GM23248 (cell line): ENCODE data around the gene ATP10A. TPM values are rescaled to one million over a fixed set of nuclear protein-coding genes. Genes with fewer than 3 reads are reported as not detected.

Source experiments
- DNase-seq: peaks from one replicate; pipeline ENCODE4 v3.0.0-alpha.2; 2015
- H2AFZ ChIP-seq: fragments of 200-600 bp; sonication (generic); 2 replicates; pipeline ENCODE4 v1.6.1; 2016; ENCODE audit warnings: antibody characterized with exemption
- H3F3A ChIP-seq: fragments of 200-600 bp; sonication (generic); 2 replicates; pipeline ENCODE4 v1.6.1; 2016; ENCODE audit warnings: mild to moderate bottlenecking, antibody characterized with exemption, mixed run types; ENCODE audit not compliant: insufficient read depth
- H3K27ac ChIP-seq: fragments of 200-600 bp; sonication (generic); 2 replicates; pipeline ENCODE4 v1.5.1; 2016; ENCODE audit warnings: mild to moderate bottlenecking
- H3K27me3 ChIP-seq: fragments of 200-600 bp; sonication (generic); replicated peaks from 2 replicates; pipeline ENCODE4 v1.6.1; 2016; ENCODE audit warnings: mild to moderate bottlenecking; ENCODE audit not compliant: insufficient read depth
- H3K36me3 ChIP-seq: fragments of 200-600 bp; sonication (generic); 2 replicates; pipeline ENCODE4 v1.6.1; 2016; ENCODE audit warnings: low read depth, mild to moderate bottlenecking
- H3K4me1 ChIP-seq: fragments of 200-600 bp; sonication (generic); 2 replicates; pipeline ENCODE4 v1.6.1; 2016; ENCODE audit warnings: mild to moderate bottlenecking; ENCODE audit not compliant: insufficient read depth
- H3K4me2 ChIP-seq: fragments of 200-600 bp; sonication (generic); one replicate; pipeline ENCODE4 v1.6.1; 2016; ENCODE audit warnings: mild to moderate bottlenecking; ENCODE audit not compliant: unreplicated experiment
- H3K4me3 ChIP-seq: fragments of 200-600 bp; sonication (generic); 2 replicates; pipeline ENCODE4 v1.5.1; 2016; ENCODE audit warnings: mild to moderate bottlenecking
- H3K79me2 ChIP-seq: fragments of 200-600 bp; sonication (generic); 2 replicates; pipeline ENCODE4 v1.6.1; 2016; ENCODE audit warnings: mild to moderate bottlenecking; ENCODE audit not compliant: insufficient read depth
- H3K9ac ChIP-seq: fragments of 200-600 bp; sonication (generic); 2 replicates; pipeline ENCODE4 v1.6.1; 2016; ENCODE audit warnings: mild to moderate bottlenecking
- H3K9me2 ChIP-seq: fragments of 200-600 bp; sonication (generic); 2 replicates; pipeline ENCODE4 v1.6.1; 2016; ENCODE audit warnings: mixed run types, mild to moderate bottlenecking, moderate library complexity; ENCODE audit not compliant: insufficient read depth
- H3K9me3 ChIP-seq: fragments of 200-600 bp; sonication (generic); one replicate; pipeline ENCODE4 v1.6.1; 2017; ENCODE audit warnings: low read depth
- H4K20me1 ChIP-seq: fragments of 200-600 bp; sonication (generic); 2 replicates; pipeline ENCODE4 v1.6.0; 2016; ENCODE audit not compliant: insufficient read depth
- EZH2 ChIP-seq: fragments of 200-600 bp; sonication (generic); IDR thresholded peaks from 2 replicates; pipeline ENCODE4 v1.6.1; 2018; ENCODE audit warnings: antibody characterized with exemption, mild to moderate bottlenecking; ENCODE audit not compliant: insufficient read depth, poor library complexity, severe bottlenecking
- EZH2phosphoT487 ChIP-seq: fragments of 200-600 bp; sonication (generic); IDR thresholded peaks from 2 replicates; pipeline ENCODE4 v1.6.1; 2018; ENCODE audit warnings: antibody characterized with exemption, moderate library complexity, mild to moderate bottlenecking, low read depth; ENCODE audit not compliant: insufficient read depth
- WGBS, 2 experiments: methylation state at CpG; one replicate each; pipeline ENCODE4 v1.1.6; 2015 to 2017; ENCODE audit warnings: low lambda C conversion rate in 2 of 2, low coverage in 1 of 2; ENCODE audit errors: missing lambda C conversion rate in 2 of 2; 5-methylcytosine and 5-hydroxymethylcytosine counted together
- in situ Hi-C: fragments of 300-500 bp; cut with MboI; formaldehyde crosslinking; loops from 2 replicates; pipeline ENCODE4 v1.15.0; 2020
- polyA plus RNA-seq: library from polyadenylated mRNA; unstranded; fragments of >200 nt; fragmentation: Nextera tagmentation; extraction: Ambion mirVana; gene quantifications from 2 replicates; pipeline ENCODE4 v1.2.1, GENCODE V29; 2016
- total RNA-seq: library from RNA; depleted of rRNA; stranded (reverse); fragments of >200 nt; shearing (Covaris generic); gene quantifications from 2 replicates; pipeline ENCODE4 v1.2.3, GENCODE V29; 2014

The ATP10A gene
- total and polyA plus RNA-seq, 2 experiments from 2014 or later = 20.4 to 64.1 TPM

- no peak for TF ChIP-seq EZH2
- TF ChIP-seq EZH2phosphoT487 = no peak
- H3K4me3 ChIP-seq = no peak overlapping the region
- peaks cover 85% of the 10 kb centered on the region for H3K79me2 ChIP-seq
- H4K20me1 ChIP-seq = peaks cover 5% of the 10 kb centered on the region; the same call in 1 of the 2 replicates
- H3K9me2 ChIP-seq = no peaks in the 10 kb centered on the region
- H2AFZ ChIP-seq = no peak overlapping the region
- WGBS, 2 experiments = 90 to 99% methylated on average over 7 of the region's 7 CpGs
- H3K4me1 ChIP-seq = peaks cover 22% of the 10 kb centered on the region
- peak; percentile 56 for DNase-seq
- no peaks in the 10 kb centered on the region for H3K9me3 ChIP-seq
- no peak overlapping the region for H3K27ac ChIP-seq
- 0 out of 2 replicates have a peak, but pooled peaks cover 6% of the 10 kb centered on the region for H3K36me3 ChIP-seq
- no peak overlapping the region for H3K4me2 ChIP-seq
- no peak overlapping the region for H3K9ac ChIP-seq
- no peaks in the 10 kb centered on the region for H3K27me3 ChIP-seq
- 0 out of 2 replicates have a peak, but pooled peaks cover 5% of the 10 kb centered on the region for H3F3A ChIP-seq
- in situ Hi-C loops = no loop called here
These were observed 123.4 kb downstream of the ATP10A start for GRCh38 chr15:25739687-25740121.

GRCh38 chr15:25738171-25738965 lies 124.8 kb downstream of the ATP10A start:
- no peak overlapping the region for H3K27ac ChIP-seq
- no peaks in the 10 kb centered on the region for H3K27me3 ChIP-seq
- no peak overlapping the region for H3K9ac ChIP-seq
- no peak overlapping the region for H3K4me3 ChIP-seq
- H3K9me2 ChIP-seq = no peaks in the 10 kb centered on the region
- no peaks in the 10 kb centered on the region for H4K20me1 ChIP-seq
- H3K9me3 ChIP-seq = no peaks in the 10 kb centered on the region
- peaks cover 22% of the 10 kb centered on the region for H3K4me1 ChIP-seq
- TF ChIP-seq EZH2phosphoT487 = no peak
- no peak overlapping the region for H2AFZ ChIP-seq
- H3F3A ChIP-seq = 0 out of 2 replicates have a peak, but pooled peaks cover 5% of the 10 kb centered on the region
- no peak overlapping the region for H3K4me2 ChIP-seq
- in situ Hi-C loops = no loop called here
- peaks cover 72% of the 10 kb centered on the region for H3K79me2 ChIP-seq
- peak; percentile 16 for DNase-seq
- H3K36me3 ChIP-seq = 0 out of 2 replicates have a peak, but pooled peaks cover 6% of the 10 kb centered on the region
- 89 to 90% methylated on average over 7 of the region's 7 CpGs for WGBS, 2 experiments

- Histone ChIP-seq H3K27ac (peak overlapping the region; percentile 7; the same call in 1 of the 2 replicates), H3K4me1 (peaks cover 22% of the 10 kb centered on the region)
These were observed 125.9 kb downstream of the ATP10A start for GRCh38 chr15:25737218-25737643.

GRCh38 chr15:25736461-25736860 lies 126.7 kb downstream of the ATP10A start:
- Histone ChIP-seq H3K27ac (no peak overlapping the region), H3K27me3 (no peaks in the 10 kb centered on the region), H2AFZ (no peak overlapping the region), H3K9me3 (no peaks in the 10 kb centered on the region), H3K9me2 (no peaks in the 10 kb centered on the region), H3K4me2 (peak overlapping the region; percentile 43), H3K4me3 (no peak overlapping the region), H4K20me1 (no peaks in the 10 kb centered on the region), H3K36me3 (peaks cover 6% of the 10 kb centered on the region; the same call in 1 of the 2 replicates), H3K4me1 (peaks cover 22% of the 10 kb centered on the region), H3K9ac (no peak overlapping the region), H3F3A (0 out of 2 replicates have a peak, but pooled peaks cover 5% of the 10 kb centered on the region), H3K79me2 (peaks cover 61% of the 10 kb centered on the region)
- TF ChIP-seq EZH2 (no peak), EZH2phosphoT487 (no peak)
- in situ Hi-C loops = no loop called here
- peak; percentile 46 for DNase-seq
- WGBS, 2 experiments = 78 to 83% methylated on average over 3 of the region's 3 CpGs

More at GRCh38 chr15:25737218-25737643, 125.9 kb downstream of the ATP10A start:
- Histone ChIP-seq H2AFZ (no peak overlapping the region), H3K4me3 (no peak overlapping the region), H3K36me3 (0 out of 2 replicates have a peak, but pooled peaks cover 6% of the 10 kb centered on the region), H3K4me2 (peak overlapping the region; percentile 43), H3K9ac (0 out of 2 replicates have a peak overlapping the region, but pooled peaks have one; percentile 8), H3K9me2 (no peaks in the 10 kb centered on the region), H3K9me3 (no peaks in the 10 kb centered on the region), H3K27me3 (no peaks in the 10 kb centered on the region), H3F3A (0 out of 2 replicates have a peak, but pooled peaks cover 5% of the 10 kb centered on the region), H3K79me2 (peaks cover 61% of the 10 kb centered on the region), H4K20me1 (no peaks in the 10 kb centered on the region)
- WGBS, 2 experiments = 23 to 34% methylated on average over 4 of the region's 4 CpGs
- peak; percentile 15 for DNase-seq
- in situ Hi-C loops = no loop called here
- no peak for TF ChIP-seq EZH2
